Naive thymus-derived CD4-positive, alpha-beta T cell (primary cell): Measurements from ENCODE around the gene LBH. TPM values are rescaled to one million over a fixed set of nuclear protein-coding genes. Genes with fewer than 3 reads are reported as not detected.
A peak's percentile ranks its signal among the peaks of the same experiment; 100 is the strongest.

Source experiments
- ATAC-seq: fragments of 150-1000 bp; cut with Tn5 transposase; 2 replicates; pipeline ENCODE4 v1.10.0; 2021; ENCODE audit warnings: mild to moderate bottlenecking, moderate library complexity
- CTCF ChIA-PET: fragments of 350-600 bp; sonication (Branson Sonifier 250); formaldehyde crosslinking; loops from one replicate; lab custom pipeline; 2021; ENCODE audit warnings: antibody characterized with exemption; lab: Charles Lee
- POLR2A ChIA-PET: fragments of 350-600 bp; sonication (Branson Sonifier 250); formaldehyde crosslinking; loops from one replicate; lab custom pipeline; 2021; ENCODE audit warnings: antibody characterized with exemption, inconsistent platforms; lab: Charles Lee
- DNase-seq, 9 donors: peaks; one replicate each; pipeline versions ENCODE4 v3.0.0 to v3.0.0-alpha.2; 2020 to 2022; ENCODE audit warnings: mixed read lengths in 1 of 9
- H3K27ac ChIP-seq: one replicate; pipeline ENCODE4 v1.7.0; 2013; ENCODE audit warnings: mild to moderate bottlenecking, low read depth, low read length, moderate library complexity
- H3K27me3 ChIP-seq, 2 donors: one replicate each; pipeline ENCODE4 v1.7.0; 2013; ENCODE audit warnings: low read length in 2 of 2, mild to moderate bottlenecking in 2 of 2, moderate library complexity in 2 of 2; ENCODE audit not compliant: control insufficient read depth in 2 of 2, insufficient read depth in 2 of 2
- H3K36me3 ChIP-seq, 3 experiments: 1 replicate in 2 of 3; 2 replicates in 1 of 3; pipeline ENCODE4 v1.7.0; 2013; ENCODE audit warnings: low read length in 3 of 3, mild to moderate bottlenecking in 3 of 3, moderate library complexity in 1 of 3; ENCODE audit not compliant: insufficient read depth in 3 of 3, control insufficient read depth in 2 of 3
- H3K4me1 ChIP-seq, 2 donors: one replicate each; pipeline ENCODE4 v1.7.0; 2013; ENCODE audit warnings: low read length in 2 of 2, mild to moderate bottlenecking in 2 of 2, moderate library complexity in 1 of 2; ENCODE audit not compliant: control insufficient read depth in 2 of 2, insufficient read depth in 2 of 2
- H3K4me3 ChIP-seq: 2 replicates; pipeline ENCODE4 v1.7.0; 2013; ENCODE audit warnings: mild to moderate bottlenecking, low read length
- H3K9me3 ChIP-seq, 3 experiments: 1 replicate in 2 of 3; 2 replicates in 1 of 3; pipeline ENCODE4 v1.7.0; 2013; ENCODE audit warnings: low read length in 3 of 3; ENCODE audit not compliant: control insufficient read depth in 2 of 3
- H3K27ac Mint-ChIP-seq, 9 donors: one replicate each; pipeline ENCODE4 v1.8.0; 2020 to 2022; ENCODE audit warnings: mixed read lengths in 9 of 9, mild to moderate bottlenecking in 8 of 9, moderate library complexity in 5 of 9, inconsistent platforms in 2 of 9
- H3K27me3 Mint-ChIP-seq, 5 donors: one replicate each; pipeline ENCODE4 v1.8.0; 2021 to 2022; ENCODE audit warnings: mixed read lengths in 5 of 5, mild to moderate bottlenecking in 1 of 5
- H3K36me3 Mint-ChIP-seq, 5 donors: one replicate each; pipeline ENCODE4 v1.8.0; 2020 to 2022; ENCODE audit warnings: mixed read lengths in 5 of 5, mild to moderate bottlenecking in 3 of 5, inconsistent platforms in 1 of 5
- H3K4me1 Mint-ChIP-seq, 7 donors: one replicate each; pipeline ENCODE4 v1.8.0; 2020 to 2022; ENCODE audit warnings: mixed read lengths in 7 of 7, mild to moderate bottlenecking in 3 of 7, inconsistent platforms in 1 of 7
- H3K4me3 Mint-ChIP-seq, 10 donors: one replicate each; pipeline ENCODE4 v1.8.0; 2020 to 2022; ENCODE audit warnings: mild to moderate bottlenecking in 10 of 10, mixed read lengths in 10 of 10, moderate library complexity in 6 of 10, inconsistent platforms in 2 of 10
- H3K9me3 Mint-ChIP-seq, 11 donors: one replicate each; pipeline ENCODE4 v1.8.0; 2020 to 2022; ENCODE audit warnings: mixed read lengths in 11 of 11, mild to moderate bottlenecking in 4 of 11, inconsistent platforms in 1 of 11, moderate library complexity in 1 of 11
- intact Hi-C, 2 donors: fragments of 100-400 bp; cut with micrococcal nuclease; formaldehyde crosslinking; loops; one replicate each; pipeline ENCODE4 v1.15.1; 2023
- polyA plus RNA-seq, 2 donors: library from polyadenylated mRNA; unstranded; fragments of 300-500 nt; fragmentation: Illumina TruSeq; gene quantifications; one replicate each; pipeline ENCODE4 v1.2.3, GENCODE V29; 2021
- total RNA-seq, 6 experiments: library from RNA in 5 of 6; stranded (reverse) in 5 of 6; gene quantifications; 1 replicate in 5 of 6; 2 replicates in 1 of 6; pipeline ENCODE4 v1.2.3 and lab custom pipeline; 2021 to 2026

Gene LBH
- total and polyA plus RNA-seq, 7 experiments from 2014 or later = 146 to 517 (median 269) TPM

GRCh38 chr2:30218814-30219213, 12.5 kb upstream of the LBH start:
- intact Hi-C loops = no loop called here
- Mint-ChIP-seq H3K27ac (no peak overlapping the region), H3K27me3 (no peaks in the 10 kb centered on the region), H3K36me3 (peaks cover 0 to 4% (median 0%) of the 10 kb centered on the region in 5 donors), H3K4me3 (no peak overlapping the region), H3K4me1 (peaks cover 18 to 36% (median 29%) of the 10 kb centered on the region in 7 donors), H3K9me3 (no peaks in the 10 kb centered on the region)
- DNase-seq (no peak), ATAC-seq (no peak)
- Histone ChIP-seq H3K9me3 (no peaks in the 10 kb centered on the region), H3K4me1 (peaks cover 15 to 24% of the 10 kb centered on the region in 2 donors), H3K27ac (no peak overlapping the region), H3K27me3 (no peaks in the 10 kb centered on the region), H3K4me3 (no peak overlapping the region), H3K36me3 (no peaks in the 10 kb centered on the region)
- POLR2A ChIA-PET = interaction anchor here (0.5 to 15.8 kb wide), 3 partner anchors 10 to 423 kb away, joined by 5 to 210 read pairs (median 7); partner anchors contain the start of gene LBH
- CTCF ChIA-PET = interaction anchor here (0.5 to 1.3 kb wide), 2 partner anchors 54 to 493 kb away, joined by 4 to 5 read pairs; no protein-coding TSS in a partner anchor

- DNase-seq = no peak
- H3K4me3 Mint-ChIP-seq = no peak overlapping the region
- intact Hi-C loops = no loop called here
- no peak overlapping the region for H3K4me3 ChIP-seq
- no peaks in the 10 kb centered on the region for H3K9me3 ChIP-seq
- no peaks in the 10 kb centered on the region for H3K27me3 ChIP-seq
- no peaks in the 10 kb centered on the region for H3K9me3 Mint-ChIP-seq
- H3K4me1 Mint-ChIP-seq = peaks cover 27 to 44% (median 35%) of the 10 kb centered on the region in 7 donors
- ChIA-PET CTCF (interaction anchor here (0.6 to 22.8 kb wide), 5 partner anchors 12 to 492 kb away, joined by 3 to 220 read pairs (median 3); no protein-coding TSS in a partner anchor), POLR2A (interaction anchor here (0.6 to 15.8 kb wide), 6 partner anchors 11 to 289 kb away, joined by 3 to 210 read pairs (median 4); partner anchors contain the start of genes LBH and YPEL5)
- no peaks in the 10 kb centered on the region for H3K36me3 Mint-ChIP-seq
- ATAC-seq = no peak
- peaks cover 27 to 37% of the 10 kb centered on the region in 2 donors for H3K4me1 ChIP-seq
- no peaks in the 10 kb centered on the region for H3K27me3 Mint-ChIP-seq
- H3K27ac ChIP-seq = no peak overlapping the region
- H3K27ac Mint-ChIP-seq = peak overlapping the region in 6 of 9 donors; percentile 24 to 100 (median 48)
- no peaks in the 10 kb centered on the region for H3K36me3 ChIP-seq
These were observed 11.2 kb upstream of the LBH start for GRCh38 chr2:30219886-30220875.

- no peaks in the 10 kb centered on the region for H3K36me3 Mint-ChIP-seq
- no peak overlapping the region for H3K27ac ChIP-seq
These were observed 9.8 kb upstream of the LBH start for GRCh38 chr2:30221531-30221930.

GRCh38 chr2:30222031-30222430, 9.3 kb upstream of the LBH start:
- no peak overlapping the region for H3K4me3 ChIP-seq
- Mint-ChIP-seq H3K36me3 (no peaks in the 10 kb centered on the region), H3K4me3 (peak overlapping the region in 2 of 10 donors; percentile 6 to 91), H3K4me1 (peaks cover 41 to 62% (median 53%) of the 10 kb centered on the region in 7 donors), H3K27ac (peak overlapping the region; percentile 14 to 100 (median 100)), H3K27me3 (no peaks in the 10 kb centered on the region), H3K9me3 (no peaks in the 10 kb centered on the region)
- no peak for ATAC-seq
- no peaks in the 10 kb centered on the region for H3K27me3 ChIP-seq
- DNase-seq = no peak
- no peaks in the 10 kb centered on the region for H3K36me3 ChIP-seq
- peaks cover 42 to 53% of the 10 kb centered on the region in 2 donors for H3K4me1 ChIP-seq
- H3K9me3 ChIP-seq = no peaks in the 10 kb centered on the region
- intact Hi-C loops = no loop called here
- H3K27ac ChIP-seq = no peak overlapping the region
- ChIA-PET CTCF (interaction anchor here (0.7 to 22.8 kb wide), 3 partner anchors 11 to 58 kb away, joined by 4 to 220 read pairs (median 6); no protein-coding TSS in a partner anchor), POLR2A (interaction anchor here (1.5 to 18.6 kb wide), 4 partner anchors 13 to 113 kb away, joined by 3 to 353 read pairs (median 108); partner anchors contain the start of genes LBH and YPEL5)

More at GRCh38 chr2:30221531-30221930, 9.8 kb upstream of the LBH start:
- Mint-ChIP-seq H3K27ac (peak overlapping the region in 5 of 9 donors; percentile 69 to 100 (median 100)), H3K27me3 (no peaks in the 10 kb centered on the region), H3K9me3 (no peaks in the 10 kb centered on the region), H3K4me3 (no peak overlapping the region), H3K4me1 (peaks cover 36 to 57% (median 49%) of the 10 kb centered on the region in 7 donors)
- Histone ChIP-seq H3K4me3 (no peak overlapping the region), H3K36me3 (no peaks in the 10 kb centered on the region), H3K4me1 (peaks cover 37 to 48% of the 10 kb centered on the region in 2 donors), H3K9me3 (no peaks in the 10 kb centered on the region), H3K27me3 (no peaks in the 10 kb centered on the region)
- DNase-seq (no peak), ATAC-seq (no peak)
- POLR2A ChIA-PET = interaction anchor here (1.5 to 18.6 kb wide), 4 partner anchors 12 to 114 kb away, joined by 3 to 353 read pairs (median 108); partner anchors contain the start of genes LBH and YPEL5
- CTCF ChIA-PET = interaction anchor here (1.9 to 22.8 kb wide), 2 partner anchors 14 to 57 kb away, joined by 6 to 220 read pairs; no protein-coding TSS in a partner anchor
- intact Hi-C loops = no loop called here

GRCh38 chr2:30222636-30223360, 8.5 kb upstream of the LBH start:
- Histone ChIP-seq H3K9me3 (no peaks in the 10 kb centered on the region), H3K27ac (peak overlapping the region; percentile 95), H3K4me1 (peaks cover 48 to 60% of the 10 kb centered on the region in 2 donors), H3K27me3 (no peaks in the 10 kb centered on the region), H3K4me3 (no peak overlapping the region), H3K36me3 (no peaks in the 10 kb centered on the region)
- Mint-ChIP-seq H3K4me1 (peaks cover 48 to 69% (median 60%) of the 10 kb centered on the region in 7 donors), H3K27ac (peak overlapping the region; percentile 95 to 100 (median 100)), H3K27me3 (no peaks in the 10 kb centered on the region), H3K9me3 (no peaks in the 10 kb centered on the region), H3K4me3 (peak overlapping the region in 6 of 10 donors; percentile 0 to 97 (median 44)), H3K36me3 (no peaks in the 10 kb centered on the region)
- DNase-seq = no peak
- CTCF ChIA-PET = interaction anchor here (0.6 to 22.8 kb wide), 8 partner anchors 9 to 281 kb away, joined by 3 to 220 read pairs (median 4); no protein-coding TSS in a partner anchor
- POLR2A ChIA-PET = interaction anchor here (0.6 to 29.5 kb wide), 7 partner anchors 12 to 251 kb away, joined by 3 to 901 read pairs (median 35); partner anchors contain the start of genes LBH and YPEL5
- no peak for ATAC-seq
- intact Hi-C loops = loop anchor here in 1 of 2 donors (1.0 kb wide), 1 partner anchor 10 kb away; no protein-coding TSS in a partner anchor
